Right kidney (tissue), 1 donor: ENCODE measurements around the gene SLC13A3.

Source experiments
- DNase-seq: peaks from one replicate; pipeline ENCODE4 v3.0.0-alpha.2; 2016

SLC13A3 gene

GRCh38 chr20:46605978-46606816 is 45.1 kb downstream of the SLC13A3 start:
- DNase-seq: no peak

DNA sequence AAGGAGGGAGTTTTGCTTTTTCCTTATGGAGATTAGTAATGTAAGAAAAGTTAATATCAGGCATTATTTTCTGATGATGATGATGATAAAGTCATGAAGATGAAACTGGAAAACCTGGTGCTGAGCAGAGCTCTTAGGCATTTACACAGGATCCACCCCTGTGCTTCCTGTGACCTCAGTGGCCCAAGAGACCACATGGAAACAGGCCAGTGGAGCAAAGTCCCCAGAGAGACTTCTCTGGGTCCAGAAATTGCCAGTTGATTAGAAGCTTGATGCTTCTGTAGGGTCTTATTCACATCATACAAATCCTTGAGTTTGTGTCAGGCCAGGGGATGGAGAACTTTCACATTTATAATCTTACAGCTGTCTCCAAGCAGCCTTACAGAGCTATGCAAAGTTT is 46.1 kb downstream of the SLC13A3 start:
- no peak for DNase-seq

- no peak for DNase-seq
These were observed 46.6 kb downstream of the SLC13A3 start for GRCh38 chr20:46604551-46605133.

DNA sequence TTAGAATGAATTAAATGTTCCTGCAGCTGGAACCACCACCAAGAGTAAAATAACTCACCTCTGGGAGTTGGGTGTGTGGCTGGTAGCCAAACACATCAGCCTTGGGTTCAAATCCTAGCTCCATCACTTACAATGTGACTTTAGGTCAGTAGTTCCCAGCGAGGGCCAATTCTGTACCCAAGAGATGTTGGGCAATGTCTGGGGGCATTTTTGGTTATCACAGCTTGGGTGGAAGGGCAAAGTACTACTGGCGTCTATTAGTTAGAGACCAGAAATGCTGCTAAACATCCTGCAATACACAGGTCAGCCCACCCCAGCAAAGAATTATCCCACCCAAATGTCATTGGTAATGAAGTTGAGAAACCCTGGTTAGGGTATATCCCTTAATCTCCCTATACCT is 48.8 kb downstream of the SLC13A3 start:
- DNase-seq: no peak

- DNase-seq: no peak
These were observed 49.6 kb downstream of the SLC13A3 start for GRCh38 chr20:46601603-46602122.

GRCh38 chr20:46600286-46600752 is 50.9 kb downstream of the SLC13A3 start:
- no peak for DNase-seq

GRCh38 chr20:46599227-46599987 is 51.9 kb downstream of the SLC13A3 start:
- no peak for DNase-seq

DNA sequence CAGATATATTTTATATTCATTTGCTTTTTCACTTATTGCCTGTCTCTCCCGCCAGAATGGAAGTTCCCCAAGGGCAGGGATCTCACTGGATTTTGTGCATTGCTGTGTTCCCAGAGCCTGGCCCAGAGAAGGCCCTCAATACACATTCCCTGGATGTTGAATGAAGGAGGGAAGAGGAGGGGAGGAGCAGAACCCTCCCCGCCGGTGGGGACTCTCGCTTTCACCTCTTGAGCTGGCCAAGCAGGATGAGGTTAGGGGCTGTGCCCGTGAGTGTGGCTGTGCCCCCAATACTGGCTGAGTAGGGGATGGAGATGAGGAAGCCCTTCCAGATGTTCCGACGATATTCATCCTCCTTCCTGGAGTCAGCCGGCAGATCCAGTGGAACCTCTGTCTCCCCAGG is 55.3 kb downstream of the SLC13A3 start:
- no peak for DNase-seq

DNA sequence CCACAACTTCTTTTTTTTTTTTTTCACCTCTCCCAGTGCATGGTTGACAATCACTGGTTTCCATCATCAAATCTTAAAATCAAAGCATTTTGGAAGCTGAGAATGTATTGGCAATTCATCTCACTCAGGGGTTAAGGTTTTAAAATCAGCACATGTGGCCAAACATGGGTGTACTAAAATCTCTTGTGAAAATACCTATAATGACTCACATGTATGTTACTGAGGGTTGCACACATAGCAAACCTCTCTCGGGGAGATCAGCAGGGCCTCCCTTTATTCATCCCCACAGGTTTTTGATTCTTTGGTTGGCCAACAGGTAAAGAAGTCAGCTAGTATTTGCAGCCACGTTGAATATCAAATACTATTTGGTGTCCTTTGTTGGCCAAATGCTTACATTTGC is 56.5 kb downstream of the SLC13A3 start:
- DNase-seq: no peak

DNA sequence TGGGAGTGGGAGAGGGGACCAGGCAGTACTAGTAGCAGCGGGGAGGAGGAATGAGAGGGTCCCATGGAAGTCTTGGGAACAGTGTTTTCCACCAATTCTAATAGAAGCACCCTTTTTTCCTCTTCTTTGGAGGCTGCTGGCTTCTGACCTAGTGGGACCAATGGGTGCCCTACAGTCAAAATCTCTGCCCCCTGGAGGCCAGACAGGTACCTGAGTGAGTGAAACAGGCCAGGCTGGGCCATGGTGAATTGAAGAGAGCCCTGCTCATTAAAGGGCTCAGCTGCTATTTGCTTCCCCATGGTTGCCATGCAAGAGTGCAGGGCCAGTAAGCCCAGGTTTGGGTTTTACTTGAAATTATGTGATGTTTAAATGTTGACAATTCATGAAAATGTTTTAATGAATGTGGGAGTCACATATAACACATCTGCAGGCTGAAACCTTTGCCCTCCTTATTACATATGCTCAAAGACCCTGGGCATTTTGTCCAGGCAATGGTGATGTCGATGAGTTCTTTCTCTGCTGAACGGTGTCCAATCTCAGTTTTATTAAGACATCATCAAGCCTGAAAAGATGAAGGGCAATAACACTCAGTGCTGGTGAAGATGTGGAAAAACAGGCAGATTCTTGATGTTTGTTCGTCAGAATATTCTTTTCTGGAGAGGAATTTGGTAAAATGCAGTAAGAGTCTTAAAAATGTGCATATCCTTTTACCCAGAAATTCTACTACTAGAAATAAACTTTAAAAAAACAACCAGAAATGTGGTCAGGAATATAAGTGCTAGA is 58.5 kb downstream of the SLC13A3 start:
- no peak for DNase-seq

GRCh38 chr20:46590443-46590842 is 60.8 kb downstream of the SLC13A3 start:
- DNase-seq: no peak

GRCh38 chr20:46588532-46589511 is 62.4 kb downstream of the SLC13A3 start:
- no peak for DNase-seq

DNA sequence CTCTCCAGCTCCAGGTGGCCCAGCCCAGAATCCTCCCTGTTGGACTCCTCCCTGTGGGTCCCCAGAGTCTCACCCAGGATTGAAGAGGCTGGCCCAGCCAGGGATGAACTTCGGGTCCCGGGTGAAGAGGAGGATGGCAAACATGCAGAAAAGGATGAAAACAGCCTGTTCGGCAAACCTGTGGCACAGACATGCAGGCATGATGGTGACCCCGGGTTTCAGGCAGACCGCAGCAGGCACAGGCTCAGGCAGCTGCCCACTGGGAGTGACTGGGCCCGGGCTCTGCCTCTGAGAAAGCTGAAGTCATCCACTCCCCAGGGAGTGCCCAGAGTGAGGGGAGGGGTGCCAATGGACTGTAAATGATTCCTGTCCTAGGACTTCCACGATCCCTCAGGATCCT is 63.3 kb downstream of the SLC13A3 start:
- DNase-seq: no peak

DNA sequence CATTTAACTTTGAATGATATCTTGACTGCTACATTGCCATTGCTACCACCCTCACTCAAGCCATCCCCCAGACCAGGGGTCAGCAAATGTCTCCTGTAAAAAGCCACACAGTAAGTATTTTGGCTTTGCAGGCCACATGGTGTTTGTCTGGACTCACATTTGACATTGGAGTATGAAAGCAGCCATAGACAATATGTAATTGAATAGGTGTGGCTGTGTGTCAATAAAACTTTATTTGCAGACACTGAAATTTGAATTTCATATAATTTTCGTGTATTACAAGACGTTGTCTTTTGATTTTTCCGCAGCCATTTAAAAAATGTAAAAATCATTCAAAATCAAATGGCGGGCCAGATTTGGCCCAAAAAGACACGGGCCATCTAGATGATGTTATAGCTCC is 64.5 kb downstream of the SLC13A3 start:
- no peak for DNase-seq

DNA sequence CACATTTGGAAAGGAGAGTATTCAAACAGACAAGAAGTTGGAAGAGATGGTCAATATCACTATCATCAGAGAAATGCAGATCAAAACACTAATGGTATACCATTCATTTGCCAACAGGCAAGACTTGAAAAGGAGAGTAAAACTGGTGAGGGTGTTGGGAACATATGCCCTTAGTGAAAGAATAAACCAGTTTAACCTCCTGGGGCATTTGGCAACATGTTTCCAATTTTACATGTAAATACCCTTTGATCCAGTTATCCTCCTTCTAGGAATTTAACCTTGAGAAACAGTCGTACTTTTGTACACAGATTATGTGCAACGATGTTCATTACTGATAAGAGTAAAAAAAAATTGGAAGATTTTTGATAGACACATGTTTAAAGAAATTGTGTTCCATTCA is 66.8 kb downstream of the SLC13A3 start:
- no peak for DNase-seq

GRCh38 chr20:46583411-46584214 is 67.6 kb downstream of the SLC13A3 start:
- no peak for DNase-seq

DNA sequence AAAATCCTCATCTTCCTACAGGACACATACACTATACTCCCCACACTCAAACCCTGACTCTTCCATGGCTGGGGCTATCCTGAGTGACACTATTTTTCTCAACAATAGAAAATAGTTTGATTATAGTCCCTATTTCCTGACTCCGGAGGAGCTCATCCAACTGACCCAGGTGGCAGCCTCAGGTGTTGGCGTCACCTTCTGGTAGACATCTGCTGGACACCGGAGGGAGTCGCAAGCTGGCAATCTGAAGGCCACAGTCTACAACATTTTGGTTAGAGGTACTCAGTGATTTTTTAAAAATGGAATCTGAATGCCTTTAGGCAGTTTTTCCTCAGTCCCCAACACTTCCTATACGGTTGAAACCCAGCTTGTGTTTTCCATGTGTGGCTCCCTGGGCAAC is 68.6 kb downstream of the SLC13A3 start:
- no peak for DNase-seq

DNA sequence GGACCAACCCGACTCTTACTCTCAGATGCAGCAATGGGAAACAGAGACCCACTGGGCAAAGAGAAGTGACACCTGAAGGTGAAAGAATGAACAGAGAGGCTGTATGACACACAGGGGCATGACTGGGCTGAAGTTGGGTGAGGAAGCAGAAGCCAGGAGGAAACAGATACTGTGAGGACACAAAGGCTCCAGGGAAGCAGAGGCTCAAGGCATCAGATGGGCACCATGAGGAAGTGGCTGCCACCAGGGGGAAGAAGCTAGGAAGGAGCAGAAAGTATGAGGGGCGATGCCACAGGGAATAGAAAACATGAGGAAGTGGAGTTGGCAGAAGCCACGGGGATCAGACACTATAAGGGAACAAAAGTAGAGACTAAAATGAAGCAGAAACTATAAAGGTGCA is 69.9 kb downstream of the SLC13A3 start:
- no peak for DNase-seq

DNA sequence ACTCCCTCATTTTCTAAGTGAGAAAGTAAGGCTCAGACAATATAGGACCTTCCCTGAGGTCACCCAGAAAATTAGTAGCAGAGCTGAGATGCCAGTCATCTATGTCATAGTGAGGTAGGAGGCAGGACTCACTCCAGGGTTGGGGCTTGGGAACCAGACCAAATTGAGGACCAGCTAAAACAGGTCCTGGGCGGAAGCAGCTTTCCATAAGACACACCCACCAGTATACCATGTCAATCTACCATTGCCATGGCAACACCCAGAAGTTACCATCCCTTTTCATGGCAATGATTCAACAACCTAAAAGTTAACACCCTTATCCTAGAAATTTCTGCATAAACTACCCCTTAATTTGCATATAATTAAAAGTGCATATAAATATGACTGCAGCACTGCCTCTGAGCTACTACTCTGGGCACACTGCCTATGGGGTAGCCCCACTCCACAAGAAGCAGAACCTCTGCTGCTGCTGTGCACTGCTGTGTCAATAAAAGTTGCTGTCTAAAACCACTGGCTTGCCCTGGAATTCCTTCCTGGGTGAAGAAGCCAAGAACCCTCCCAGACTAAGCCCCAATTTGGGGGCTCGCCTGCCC is 70.5 kb downstream of the SLC13A3 start:
- no peak for DNase-seq

GRCh38 chr20:46578745-46579144 is 72.5 kb downstream of the SLC13A3 start:
- DNase-seq: no peak
